Measurements from ENCODE around the gene KCNA2. TPM values are rescaled to one million over a fixed set of nuclear protein-coding genes. Genes with fewer than 3 reads are reported as not detected.

Gene KCNA2
- total RNA-seq, 1 donor from 2014 or later: 0.04 TPM

DNA sequence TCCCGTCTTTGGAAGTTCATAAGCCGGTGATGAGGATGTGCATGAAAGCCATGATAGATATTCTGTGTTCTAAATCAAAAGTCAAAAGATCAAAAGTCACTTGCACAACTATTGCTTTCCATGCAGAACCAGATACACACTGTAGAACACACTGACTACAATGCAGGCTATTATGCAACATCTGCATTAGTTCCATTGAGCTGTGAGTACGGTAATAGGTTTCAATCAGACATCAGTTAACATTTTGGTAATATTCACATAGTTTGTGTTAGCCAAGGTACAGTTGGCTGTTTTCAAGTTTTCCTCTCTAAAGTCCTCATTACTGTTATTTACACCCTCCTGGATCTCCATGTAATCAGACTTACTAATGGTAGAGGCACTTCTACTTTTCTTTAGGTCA is 3.1 kb downstream of the KCNA2 start:
- H3K4me1 ChIP-seq: peaks cover 11% of the 10 kb centered on the region
- H4K20me1 ChIP-seq (ENCODE audit: low read depth): peaks cover 13% of the 10 kb centered on the region
- no peak for DNase-seq (ENCODE audit: low spot score)
- peaks cover 63% of the 10 kb centered on the region for H3K27me3 ChIP-seq
- no peak overlapping the region for H3K4me2 ChIP-seq
- no peaks in the 10 kb centered on the region for H3K79me2 ChIP-seq (ENCODE audit: low read depth)
- Mint-ChIP-seq H3K4me1 (peaks cover 24% of the 10 kb centered on the region), H3K4me3 (no peak overlapping the region), H3K27ac (no peak overlapping the region), H3K36me3 (no peaks in the 10 kb centered on the region), H3K9me3 (no peaks in the 10 kb centered on the region), H3K27me3 (ENCODE audit: insufficient read depth, low read depth) (peaks cover 22% of the 10 kb centered on the region)
- no peaks in the 10 kb centered on the region for H3K36me3 ChIP-seq
- H3K9ac ChIP-seq: no peak overlapping the region
- H2AFZ ChIP-seq (replicated peaks): no peak overlapping the region
- TF ChIP-seq, protein P1, sequence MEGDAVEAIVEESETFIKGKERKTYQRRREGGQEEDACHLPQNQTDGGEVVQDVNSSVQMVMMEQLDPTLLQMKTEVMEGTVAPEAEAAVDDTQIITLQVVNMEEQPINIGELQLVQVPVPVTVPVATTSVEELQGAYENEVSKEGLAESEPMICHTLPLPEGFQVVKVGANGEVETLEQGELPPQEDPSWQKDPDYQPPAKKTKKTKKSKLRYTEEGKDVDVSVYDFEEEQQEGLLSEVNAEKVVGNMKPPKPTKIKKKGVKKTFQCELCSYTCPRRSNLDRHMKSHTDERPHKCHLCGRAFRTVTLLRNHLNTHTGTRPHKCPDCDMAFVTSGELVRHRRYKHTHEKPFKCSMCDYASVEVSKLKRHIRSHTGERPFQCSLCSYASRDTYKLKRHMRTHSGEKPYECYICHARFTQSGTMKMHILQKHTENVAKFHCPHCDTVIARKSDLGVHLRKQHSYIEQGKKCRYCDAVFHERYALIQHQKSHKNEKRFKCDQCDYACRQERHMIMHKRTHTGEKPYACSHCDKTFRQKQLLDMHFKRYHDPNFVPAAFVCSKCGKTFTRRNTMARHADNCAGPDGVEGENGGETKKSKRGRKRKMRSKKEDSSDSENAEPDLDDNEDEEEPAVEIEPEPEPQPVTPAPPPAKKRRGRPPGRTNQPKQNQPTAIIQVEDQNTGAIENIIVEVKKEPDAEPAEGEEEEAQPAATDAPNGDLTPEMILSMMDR (IDR thresholded peaks at IDR 0.05): no peak
- TF ChIP-seq EZH2phosphoT487 (IDR thresholded peaks at IDR 0.05) (no peak), EZH2 (IDR thresholded peaks at IDR 0.05) (no peak)
- no peaks in the 10 kb centered on the region for H3K9me3 ChIP-seq (ENCODE audit: low read depth)
- no peak overlapping the region for H3K4me3 ChIP-seq
- H3K27ac ChIP-seq: no peak overlapping the region
- H3F3A ChIP-seq (ENCODE audit: low read depth): peaks cover 25% of the 10 kb centered on the region

DNA sequence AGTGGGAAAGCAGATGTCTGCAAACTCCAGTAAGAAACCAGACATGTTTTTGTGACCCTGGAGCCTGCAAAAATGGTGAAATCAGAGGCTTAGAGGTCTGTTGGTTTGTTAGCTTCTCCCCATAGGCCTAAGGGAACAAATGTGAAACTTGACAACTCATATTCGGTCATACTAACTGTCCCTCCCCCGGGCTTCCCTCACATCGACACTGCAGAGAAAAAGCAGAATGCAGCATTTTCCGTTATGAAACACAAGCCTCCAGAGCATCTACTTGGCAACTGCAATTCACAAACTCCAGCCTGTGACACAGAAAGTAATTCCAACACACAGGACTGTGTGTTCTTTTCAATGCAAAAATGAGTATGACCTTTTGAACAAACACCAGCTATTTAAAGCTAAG is 3.7 kb downstream of the KCNA2 start:
- peaks cover 11% of the 10 kb centered on the region for H3K4me1 ChIP-seq
- H4K20me1 ChIP-seq (ENCODE audit: low read depth): peaks cover 9% of the 10 kb centered on the region
- H3K4me3 ChIP-seq: no peak overlapping the region
- TF ChIP-seq EZH2phosphoT487 (IDR thresholded peaks at IDR 0.05): no peak
- no peak for TF ChIP-seq EZH2 (IDR thresholded peaks at IDR 0.05)
- TF ChIP-seq, protein P1 (IDR thresholded peaks at IDR 0.05): no peak
- no peak overlapping the region for H3K27ac ChIP-seq
- peaks cover 62% of the 10 kb centered on the region for H3K27me3 ChIP-seq
- no peak overlapping the region for H2AFZ ChIP-seq (replicated peaks)
- H3K36me3 Mint-ChIP-seq: no peaks in the 10 kb centered on the region
- H3K9me3 Mint-ChIP-seq: no peaks in the 10 kb centered on the region
- H3K79me2 ChIP-seq (ENCODE audit: low read depth): no peaks in the 10 kb centered on the region
- no peak overlapping the region for H3K4me2 ChIP-seq
- H3K9me3 ChIP-seq (ENCODE audit: low read depth): no peaks in the 10 kb centered on the region
- H3K36me3 ChIP-seq: no peaks in the 10 kb centered on the region
- H3K9ac ChIP-seq: no peak overlapping the region
- H3F3A ChIP-seq (ENCODE audit: low read depth): peaks cover 20% of the 10 kb centered on the region
- peaks cover 18% of the 10 kb centered on the region for H3K27me3 Mint-ChIP-seq (ENCODE audit: insufficient read depth, low read depth)
- no peak overlapping the region for H3K27ac Mint-ChIP-seq
- no peak overlapping the region for H3K4me3 Mint-ChIP-seq
- DNase-seq (ENCODE audit: low spot score): no peak
- peaks cover 23% of the 10 kb centered on the region for H3K4me1 Mint-ChIP-seq

DNA sequence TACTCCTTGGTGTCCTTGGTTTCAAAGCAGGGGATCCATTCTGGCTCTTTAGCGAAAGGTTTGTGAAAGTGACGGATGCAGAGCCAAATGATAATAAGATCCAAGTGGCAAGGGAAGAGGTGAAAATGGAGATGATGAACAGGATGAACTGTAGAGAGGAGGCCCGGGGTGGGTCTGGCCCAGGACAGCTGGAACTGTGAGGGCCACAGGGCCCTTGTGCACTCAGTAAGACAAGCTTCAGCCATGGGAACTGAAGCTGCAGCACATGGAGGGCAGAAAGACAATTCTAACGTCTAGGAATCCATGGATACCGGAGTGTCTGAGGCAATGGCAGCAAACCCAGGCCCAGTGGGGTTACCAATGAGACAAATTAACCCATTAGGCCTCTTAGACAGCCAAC is 4.8 kb downstream of the KCNA2 start:
- Histone ChIP-seq H3K4me2 (no peak overlapping the region), H4K20me1 (ENCODE audit: low read depth) (no peaks in the 10 kb centered on the region), H3K4me1 (peaks cover 6% of the 10 kb centered on the region), H3K79me2 (ENCODE audit: low read depth) (no peaks in the 10 kb centered on the region), H2AFZ (replicated peaks) (no peak overlapping the region), H3K27ac (no peak overlapping the region), H3K9ac (no peak overlapping the region), H3K36me3 (no peaks in the 10 kb centered on the region), H3K9me3 (ENCODE audit: low read depth) (no peaks in the 10 kb centered on the region), H3K27me3 (peaks cover 60% of the 10 kb centered on the region), H3K4me3 (no peak overlapping the region), H3F3A (ENCODE audit: low read depth) (peaks cover 12% of the 10 kb centered on the region)
- Mint-ChIP-seq H3K36me3 (no peaks in the 10 kb centered on the region), H3K4me1 (peaks cover 21% of the 10 kb centered on the region), H3K27me3 (ENCODE audit: insufficient read depth, low read depth) (peaks cover 12% of the 10 kb centered on the region), H3K27ac (no peak overlapping the region), H3K9me3 (no peaks in the 10 kb centered on the region), H3K4me3 (no peak overlapping the region)
- TF ChIP-seq EZH2phosphoT487 (IDR thresholded peaks at IDR 0.05): no peak
- TF ChIP-seq, protein P1 (IDR thresholded peaks at IDR 0.05): no peak
- TF ChIP-seq EZH2 (IDR thresholded peaks at IDR 0.05): no peak
- no peak for DNase-seq (ENCODE audit: low spot score)

Measured in neural progenitor cell (in vitro differentiated cells).